Loucy (cell line): ENCODE measurements around the gene UTP4.
"Not testable (repeated sequence)": the region's sequence is repeated elsewhere in the genome, so short reads cannot be mapped to it uniquely, and the experiment has no call there.

Experiments used
- H2AFZ ChIP-seq: fragments of 200-600 bp; sonication (generic); 2 replicates; pipeline ENCODE4 v1.6.0; 2016; ENCODE audit warnings: antibody characterized with exemption, mild to moderate bottlenecking, low read length, moderate library complexity
- H3F3A ChIP-seq: fragments of 200-600 bp; 2 replicates; pipeline ENCODE4 v1.6.0; 2016; ENCODE audit warnings: antibody characterized with exemption, low read depth, mild to moderate bottlenecking
- H3K27me3 ChIP-seq: fragments of 200-600 bp; sonication (generic); 2 replicates; pipeline ENCODE4 v1.6.1; 2014; ENCODE audit warnings: low read length, mild to moderate bottlenecking; ENCODE audit not compliant: insufficient read depth, poor library complexity, severe bottlenecking
- H3K36me3 ChIP-seq: fragments of 200-600 bp; sonication (generic); 2 replicates; pipeline ENCODE4 v1.6.1; 2016; ENCODE audit warnings: low read length; ENCODE audit not compliant: insufficient read depth
- H3K4me1 ChIP-seq: fragments of 200-600 bp; sonication (generic); 2 replicates; pipeline ENCODE4 v1.5.1; 2014; ENCODE audit warnings: low read length, mild to moderate bottlenecking; ENCODE audit not compliant: insufficient read depth, poor library complexity, severe bottlenecking
- H3K4me2 ChIP-seq: fragments of 200-600 bp; sonication (generic); 2 replicates; pipeline ENCODE4 v1.6.0; 2014; ENCODE audit warnings: antibody characterized with exemption, low read length, low read depth, mild to moderate bottlenecking; ENCODE audit not compliant: poor library complexity, severe bottlenecking
- H3K4me3 ChIP-seq: fragments of 200-600 bp; sonication (generic); 2 replicates; pipeline ENCODE4 v1.5.1; 2014; ENCODE audit warnings: low read length, mild to moderate bottlenecking, mixed read lengths; ENCODE audit not compliant: poor library complexity, severe bottlenecking
- H3K79me2 ChIP-seq: fragments of 200-600 bp; sonication (generic); 2 replicates; pipeline ENCODE4 v1.6.1; 2014; ENCODE audit warnings: low read length; ENCODE audit not compliant: insufficient read depth
- H3K9ac ChIP-seq: fragments of 200-600 bp; sonication (generic); 2 replicates; pipeline ENCODE4 v1.6.0; 2014; ENCODE audit warnings: mild to moderate bottlenecking, low read depth, low read length, moderate library complexity; ENCODE audit not compliant: poor library complexity, severe bottlenecking
- H3K9me2 ChIP-seq: fragments of 200-600 bp; sonication (generic); replicated peaks from 2 replicates; pipeline ENCODE4 v1.6.1; 2016; ENCODE audit warnings: low read depth, low read length, mixed read lengths
- H3K9me3 ChIP-seq: fragments of 200-600 bp; sonication (generic); 2 replicates; pipeline ENCODE4 v1.6.1; 2014; ENCODE audit warnings: mild to moderate bottlenecking, antibody characterized with exemption, low read length, low read depth; ENCODE audit not compliant: insufficient read depth
- H4K20me1 ChIP-seq: fragments of 200-600 bp; sonication (generic); 2 replicates; pipeline ENCODE4 v1.6.0; 2014; ENCODE audit warnings: antibody characterized with exemption, low read length, mild to moderate bottlenecking; ENCODE audit not compliant: insufficient read depth, poor library complexity, severe bottlenecking
- EZH2phosphoT487 ChIP-seq: fragments of 200-600 bp; IDR thresholded peaks from 2 replicates; pipeline ENCODE4 v1.6.1; 2018; ENCODE audit warnings: antibody characterized with exemption, mild to moderate bottlenecking, moderate library complexity, borderline replicate concordance
- TF ChIP-seq, protein P1 (sequence below): fragments of 200-600 bp; sonication (generic); conservative IDR thresholded peaks from 2 replicates; pipeline ENCODE4 v1.5.1; 2014; ENCODE audit warnings: mild to moderate bottlenecking, antibody characterized with exemption, low read length

UTP4 gene

DNA sequence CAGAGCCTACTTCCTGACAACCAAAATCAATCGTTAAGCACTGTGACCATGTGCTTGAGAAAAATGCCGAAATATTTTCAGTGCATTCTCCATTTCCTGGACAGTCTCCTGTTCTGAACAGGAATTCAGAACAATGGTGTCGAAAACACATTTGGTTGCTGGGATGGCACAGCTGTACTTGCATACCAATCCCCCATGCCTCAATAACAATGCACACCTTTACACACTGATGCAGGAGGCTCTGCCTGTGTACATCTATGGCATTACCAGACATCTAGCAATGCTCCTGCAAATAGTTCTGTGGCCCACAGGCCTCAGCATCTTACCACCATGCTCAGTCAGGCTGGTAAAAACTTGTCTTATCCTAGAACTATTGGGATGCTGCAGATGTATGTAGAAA, 6.2 kb upstream of the UTP4 start:
- no peaks in the 10 kb centered on the region for H3K27me3 ChIP-seq
- TF ChIP-seq EZH2phosphoT487: no peak
- TF ChIP-seq, protein P1, sequence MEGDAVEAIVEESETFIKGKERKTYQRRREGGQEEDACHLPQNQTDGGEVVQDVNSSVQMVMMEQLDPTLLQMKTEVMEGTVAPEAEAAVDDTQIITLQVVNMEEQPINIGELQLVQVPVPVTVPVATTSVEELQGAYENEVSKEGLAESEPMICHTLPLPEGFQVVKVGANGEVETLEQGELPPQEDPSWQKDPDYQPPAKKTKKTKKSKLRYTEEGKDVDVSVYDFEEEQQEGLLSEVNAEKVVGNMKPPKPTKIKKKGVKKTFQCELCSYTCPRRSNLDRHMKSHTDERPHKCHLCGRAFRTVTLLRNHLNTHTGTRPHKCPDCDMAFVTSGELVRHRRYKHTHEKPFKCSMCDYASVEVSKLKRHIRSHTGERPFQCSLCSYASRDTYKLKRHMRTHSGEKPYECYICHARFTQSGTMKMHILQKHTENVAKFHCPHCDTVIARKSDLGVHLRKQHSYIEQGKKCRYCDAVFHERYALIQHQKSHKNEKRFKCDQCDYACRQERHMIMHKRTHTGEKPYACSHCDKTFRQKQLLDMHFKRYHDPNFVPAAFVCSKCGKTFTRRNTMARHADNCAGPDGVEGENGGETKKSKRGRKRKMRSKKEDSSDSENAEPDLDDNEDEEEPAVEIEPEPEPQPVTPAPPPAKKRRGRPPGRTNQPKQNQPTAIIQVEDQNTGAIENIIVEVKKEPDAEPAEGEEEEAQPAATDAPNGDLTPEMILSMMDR: no peak
- no peak overlapping the region for H2AFZ ChIP-seq
- H4K20me1 ChIP-seq: peaks cover 37% of the 10 kb centered on the region
- no peak overlapping the region for H3K4me2 ChIP-seq
- H3K36me3 ChIP-seq: peaks cover under 1% of the 10 kb centered on the region; the same call in 1 of the 2 replicates
- peaks cover 18% of the 10 kb centered on the region for H3K4me1 ChIP-seq
- peaks cover 38% of the 10 kb centered on the region for H3K79me2 ChIP-seq
- H3K9ac ChIP-seq: no peak overlapping the region
- H3K4me3 ChIP-seq: no peak overlapping the region
- no peaks in the 10 kb centered on the region for H3K9me2 ChIP-seq
- H3F3A ChIP-seq: no peaks in the 10 kb centered on the region; the same call in 1 of the 2 replicates
- no peaks in the 10 kb centered on the region for H3K9me3 ChIP-seq

DNA sequence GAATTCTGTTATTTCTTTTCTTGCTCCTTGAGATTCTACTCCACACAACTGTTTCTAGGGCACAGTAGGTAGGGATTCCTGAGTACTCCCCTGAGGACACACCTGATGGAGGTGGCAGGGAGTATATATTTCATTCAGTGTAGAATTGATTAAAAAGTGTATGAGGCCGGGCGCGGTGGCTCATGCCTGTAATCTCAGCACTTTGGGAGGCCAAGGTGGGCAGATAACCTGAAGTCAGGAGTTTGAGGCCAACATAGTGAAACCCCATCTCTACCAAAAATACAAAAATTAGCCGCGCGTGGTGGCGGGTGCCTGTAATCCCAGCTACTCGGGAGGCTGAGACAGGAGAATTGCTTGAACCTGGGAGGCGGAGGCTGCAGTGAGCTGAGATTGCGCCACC, 5.6 kb upstream of the UTP4 start:
- H3K9me3 ChIP-seq, H3K4me2 ChIP-seq, H3K36me3 ChIP-seq, H3K4me3 ChIP-seq, H3K9ac ChIP-seq, H3F3A ChIP-seq, H2AFZ ChIP-seq, H3K9me2 ChIP-seq, H3K27me3 ChIP-seq: not testable (repeated sequence)
- Histone ChIP-seq H4K20me1 (peaks cover 40% of the 10 kb centered on the region), H3K79me2 (peaks cover 44% of the 10 kb centered on the region), H3K4me1 (peaks cover 18% of the 10 kb centered on the region)

DNA sequence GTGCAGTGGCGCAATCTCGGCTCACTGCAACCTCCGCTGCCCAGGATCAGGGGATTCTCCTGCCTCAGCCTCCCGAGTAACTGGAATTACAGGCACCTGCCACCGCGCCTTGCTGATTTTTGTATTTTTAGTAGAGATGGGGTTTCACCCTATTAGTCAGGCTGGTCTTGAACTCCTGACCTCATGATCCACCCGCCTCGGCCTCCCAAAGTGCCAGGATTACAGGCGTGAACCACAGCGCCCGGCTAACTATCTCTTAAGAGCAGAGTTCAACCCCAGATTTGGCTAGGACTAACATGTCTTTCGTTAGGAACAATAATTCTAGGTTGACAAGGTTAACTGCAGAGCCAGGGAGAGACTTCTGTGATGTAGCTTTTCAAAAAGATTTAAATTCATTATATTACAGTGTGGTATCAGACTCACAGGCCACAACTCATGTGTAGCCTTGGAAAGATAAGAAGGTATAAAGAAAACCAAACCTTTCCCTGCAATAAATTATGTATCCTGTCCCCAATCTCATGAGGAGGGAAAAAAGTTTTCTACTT, 4.4 kb upstream of the UTP4 start:
- H3K9me3 ChIP-seq: no peaks in the 10 kb centered on the region
- no peak overlapping the region for H3K4me3 ChIP-seq
- no peaks in the 10 kb centered on the region; the same call in 1 of the 2 replicates for H3F3A ChIP-seq
- H3K4me2 ChIP-seq: no peak overlapping the region
- H3K79me2 ChIP-seq: peaks cover 52% of the 10 kb centered on the region
- H4K20me1 ChIP-seq: peaks cover 46% of the 10 kb centered on the region
- H3K27me3 ChIP-seq: peaks cover 5% of the 10 kb centered on the region
- H3K9me2 ChIP-seq: no peaks in the 10 kb centered on the region
- H3K4me1 ChIP-seq: peaks cover 18% of the 10 kb centered on the region
- H3K36me3 ChIP-seq: no peaks in the 10 kb centered on the region
- H2AFZ ChIP-seq: no peak overlapping the region
- TF ChIP-seq, protein P1: no peak
- no peak for TF ChIP-seq EZH2phosphoT487
- no peak overlapping the region for H3K9ac ChIP-seq

DNA sequence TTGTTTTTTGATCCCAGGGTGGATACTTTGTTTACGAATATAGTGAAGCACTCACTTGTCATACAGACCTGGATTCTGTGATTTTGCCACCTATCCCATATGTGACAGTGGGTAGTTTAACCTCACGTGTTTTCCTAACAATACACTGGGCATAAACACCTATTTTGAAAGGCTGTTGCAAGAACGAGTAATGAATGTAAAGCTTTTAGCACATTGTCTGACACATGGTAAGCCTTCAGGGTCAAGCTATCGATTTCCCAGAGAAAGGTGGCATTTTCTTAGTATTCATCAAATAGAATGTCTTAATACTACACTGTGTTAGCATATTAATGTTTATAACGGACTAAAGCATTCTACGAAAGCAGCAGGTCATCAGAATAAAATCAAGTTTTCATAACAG, 2.0 kb upstream of the UTP4 start:
- no peaks in the 10 kb centered on the region for H3K36me3 ChIP-seq
- H2AFZ ChIP-seq: no peak overlapping the region
- H3K4me2 ChIP-seq: peak overlapping the region; percentile 98
- peaks cover 76% of the 10 kb centered on the region for H3K79me2 ChIP-seq
- TF ChIP-seq, protein P1: no peak
- TF ChIP-seq EZH2phosphoT487: no peak
- H3K4me3 ChIP-seq: peak overlapping the region; percentile 96
- no peaks in the 10 kb centered on the region; the same call in 1 of the 2 replicates for H3F3A ChIP-seq
- peaks cover 38% of the 10 kb centered on the region for H3K4me1 ChIP-seq
- H3K27me3 ChIP-seq: peaks cover 5% of the 10 kb centered on the region
- no peaks in the 10 kb centered on the region for H3K9me3 ChIP-seq
- H3K9me2 ChIP-seq: no peaks in the 10 kb centered on the region
- peaks cover 46% of the 10 kb centered on the region for H4K20me1 ChIP-seq
- H3K9ac ChIP-seq: peak overlapping the region; percentile 100
